Heart left ventricle (tissue), 13 donors: Measurements from ENCODE around the gene TUBE1.

ENCODE experiments used
- CTCF ChIP-seq, 12 donors: fragments of 200-600 bp; sonication (generic) in 4 of 12; IDR thresholded peaks; one replicate each; pipeline versions ENCODE4 v1.5.0 to v1.8.0; 2018 to 2022; ENCODE audit warnings: antibody characterized with exemption in 12 of 12, mild to moderate bottlenecking in 5 of 12
- POLR2A ChIP-seq, 2 donors: fragments of 450-650 bp; IDR thresholded peaks; one replicate each; pipeline ENCODE4 v1.6.1; 2017; ENCODE audit warnings: antibody characterized with exemption in 2 of 2, mild to moderate bottlenecking in 2 of 2, moderate library complexity in 2 of 2
- donor health status: ischemic (EF 13 %, LVEDD 7.1; RV severe dilation, severe dysfunction).
- donor health status: DM: no; HTN: yes; CAD: no.
- donor health status: DM: no; HTN: no; CAD: no.
- donor health status: ischemic (EF 25% LVEDD 6.9; RV normal size, moderate dysfunction).
- donor health status: ischemic (EF 25% LVEDD 5.7; RV mildly dilated, moderate dysfunction).
- donor health status: ischemic (EF 35%, LVEDD 5.7; RV mildly dilated, moderate dysfunction).
- donor health status: nonischemic (EF 11% LVEDD 7.7; RV severe dilation, severe dysfunction).
- donor health status: DM: yes; HTN: yes; CAD: no.
- donor health status: PGD.
- donor health status: ischemic (EF 29% LVEDD 5.4; RV normal size, mild dysfunction).
- donor health status: nonischemic (EF 23%, LVEDD 6.1; RV moderate dilation, normal function).

GRCh38 chr6:112100561-112100960 is 13.3 kb upstream of the TUBE1 start:
- TF ChIP-seq POLR2A (IDR thresholded peaks at IDR 0.05) (no peak), CTCF (IDR thresholded peaks at IDR 0.05) (no peak)
